Right lobe of liver (tissue), 6 donors: Measurements from ENCODE around the gene SPOCK2. TPM values are rescaled to one million over a fixed set of nuclear protein-coding genes. Genes with fewer than 3 reads are reported as not detected.

ENCODE experiments used
- ATAC-seq, 4 donors: fragments of 200-7000 bp; cut with Tn5 transposase; one replicate each; pipeline ENCODE4 v1.9.1; 2020; ENCODE audit warnings: mild to moderate bottlenecking in 4 of 4, moderate library complexity in 4 of 4
- DNase-seq, 3 donors: peaks; one replicate each; pipeline ENCODE4 v3.0.0-alpha.2; 2020
- H3K27ac ChIP-seq, 3 donors: fragments of 200-600 bp; one replicate each; pipeline ENCODE4 v1.8.0; 2022
- H3K27me3 ChIP-seq, 2 donors: fragments of 200-600 bp; one replicate each; pipeline ENCODE4 v1.8.0; 2022
- H3K36me3 ChIP-seq, 4 donors: fragments of 200-600 bp; sonication (generic) in 1 of 4; one replicate each; pipeline versions ENCODE4 v1.5.1 to v1.8.0; 2017 to 2022; ENCODE audit warnings: control low read depth in 1 of 4
- H3K4me1 ChIP-seq, 4 donors: fragments of 200-600 bp; sonication (generic) in 1 of 4; one replicate each; pipeline versions ENCODE4 v1.5.1 to v1.8.0; 2017 to 2022; ENCODE audit warnings: control low read depth in 1 of 4
- H3K4me3 ChIP-seq, 3 donors: fragments of 200-600 bp; one replicate each; pipeline ENCODE4 v1.8.0; 2022
- H3K9me3 ChIP-seq, 4 donors: fragments of 200-600 bp; sonication (generic) in 1 of 4; one replicate each; pipeline versions ENCODE4 v1.5.1 to v1.8.0; 2017 to 2022; ENCODE audit warnings: control low read depth in 1 of 4
- POLR2A ChIP-seq: fragments of 450-650 bp; IDR thresholded peaks from one replicate; pipeline ENCODE4 v1.6.1; 2017; ENCODE audit warnings: antibody characterized with exemption, mild to moderate bottlenecking
- WGBS: methylation state at CpG from one replicate; pipeline ENCODE4 v1.1.6; 2018; ENCODE audit warnings: low coverage, low lambda C conversion rate; ENCODE audit not compliant: insufficient coverage; ENCODE audit errors: missing lambda C conversion rate; 5-methylcytosine and 5-hydroxymethylcytosine counted together
- intact Hi-C, 2 donors: fragments of 100-400 bp; cut with DNase I; formaldehyde crosslinking; loops; one replicate each; pipeline versions ENCODE4 v1.11.2 to v1.14.1; 2022
- total RNA-seq, 6 experiments: library from RNA; depleted of rRNA in 2 of 6; stranded (reverse); fragments of >200 nt in 2 of 6; fragmentation: NEBNext Ultra II Directional in 3 of 6; extraction: Animal tissue kit (Norgen Biotek cat#: 25700) in 3 of 6; gene quantifications; one replicate each; pipeline versions ENCODE4 v1.1.0 to v1.2.4, GENCODE V29; 2016 to 2023
- TF ChIP-seq, protein P1 (sequence below), 4 donors: fragments of 200-600 bp in 3 of 4; fragments of 450-650 bp in 1 of 4; IDR thresholded peaks; one replicate each; pipeline versions ENCODE4 v1.5.1 to v1.8.0; 2016 to 2022; ENCODE audit warnings: antibody characterized with exemption in 4 of 4, mild to moderate bottlenecking in 2 of 4
- donor health status: DM: no; HTN: yes; CAD: no.
- donor health status: DM: no; HTN: no; CAD: no.
- donor health status: DM: no; HTN: no; CAD: no.
- donor health status: DM: no; HTN: yes; CAD: no.
- donor health status: DM: no; HTN: yes; CAD: no.

Gene SPOCK2
- total RNA-seq, 6 experiments from 2014 or later, result 0.72 to 3.0 (median 1.2) TPM

DNA sequence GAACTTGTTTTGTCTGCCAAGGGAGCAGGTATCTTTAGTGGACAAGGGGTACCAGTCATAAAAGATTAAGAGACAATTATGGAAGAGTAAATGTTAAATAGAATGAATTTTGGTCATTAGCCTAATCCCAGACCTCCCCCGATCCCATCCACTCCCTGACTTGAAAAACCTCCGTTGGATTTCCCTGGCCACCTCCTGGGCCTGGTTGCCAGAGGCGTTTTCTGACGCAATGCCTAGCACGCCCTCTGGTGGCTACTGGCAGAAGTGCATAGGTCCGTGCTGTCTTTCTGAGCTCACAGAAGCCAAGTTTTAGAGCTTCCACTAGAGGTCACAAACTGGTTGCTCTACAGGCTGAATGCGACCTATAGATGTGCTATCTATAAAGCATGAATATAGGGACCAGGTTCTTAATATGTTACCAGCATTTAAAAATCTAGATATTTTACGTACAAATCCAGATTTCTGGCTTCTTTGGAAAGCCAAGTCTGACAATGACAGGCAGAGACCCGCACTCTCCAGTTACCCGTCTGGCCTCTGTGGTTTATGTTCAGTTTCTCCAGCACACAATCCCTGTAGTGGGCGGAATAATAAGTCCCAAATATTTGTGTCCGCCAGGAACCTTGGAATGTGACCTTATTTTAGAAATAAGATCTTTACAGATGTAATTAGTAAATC is 39.8 kb downstream of the SPOCK2 start:
- H3K4me1 ChIP-seq, result peaks cover 0 to 3% (median 0%) of the 10 kb centered on the region in 4 donors
- peak; percentile 83 to 92 (median 88) for DNase-seq
- WGBS, result 26% methylated on average over 12 of the region's 12 CpGs
- ATAC-seq, result peak; percentile 98 to 99 (median 98)
- H3K27ac ChIP-seq, result no peak overlapping the region
- no peak for TF ChIP-seq POLR2A
- TF ChIP-seq, protein P1, sequence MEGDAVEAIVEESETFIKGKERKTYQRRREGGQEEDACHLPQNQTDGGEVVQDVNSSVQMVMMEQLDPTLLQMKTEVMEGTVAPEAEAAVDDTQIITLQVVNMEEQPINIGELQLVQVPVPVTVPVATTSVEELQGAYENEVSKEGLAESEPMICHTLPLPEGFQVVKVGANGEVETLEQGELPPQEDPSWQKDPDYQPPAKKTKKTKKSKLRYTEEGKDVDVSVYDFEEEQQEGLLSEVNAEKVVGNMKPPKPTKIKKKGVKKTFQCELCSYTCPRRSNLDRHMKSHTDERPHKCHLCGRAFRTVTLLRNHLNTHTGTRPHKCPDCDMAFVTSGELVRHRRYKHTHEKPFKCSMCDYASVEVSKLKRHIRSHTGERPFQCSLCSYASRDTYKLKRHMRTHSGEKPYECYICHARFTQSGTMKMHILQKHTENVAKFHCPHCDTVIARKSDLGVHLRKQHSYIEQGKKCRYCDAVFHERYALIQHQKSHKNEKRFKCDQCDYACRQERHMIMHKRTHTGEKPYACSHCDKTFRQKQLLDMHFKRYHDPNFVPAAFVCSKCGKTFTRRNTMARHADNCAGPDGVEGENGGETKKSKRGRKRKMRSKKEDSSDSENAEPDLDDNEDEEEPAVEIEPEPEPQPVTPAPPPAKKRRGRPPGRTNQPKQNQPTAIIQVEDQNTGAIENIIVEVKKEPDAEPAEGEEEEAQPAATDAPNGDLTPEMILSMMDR (IDR thresholded peaks at IDR 0.05), result peak; percentile 98 to 100 (median 100)
- H3K4me3 ChIP-seq, result no peak overlapping the region
- no peaks in the 10 kb centered on the region for H3K9me3 ChIP-seq
- intact Hi-C loops, result loop anchor here in 1 of 2 donors (10.0 kb wide), 1 partner anchor 154 kb away; no protein-coding TSS in a partner anchor
- no peaks in the 10 kb centered on the region for H3K27me3 ChIP-seq
- H3K36me3 ChIP-seq, result no peaks in the 10 kb centered on the region

DNA sequence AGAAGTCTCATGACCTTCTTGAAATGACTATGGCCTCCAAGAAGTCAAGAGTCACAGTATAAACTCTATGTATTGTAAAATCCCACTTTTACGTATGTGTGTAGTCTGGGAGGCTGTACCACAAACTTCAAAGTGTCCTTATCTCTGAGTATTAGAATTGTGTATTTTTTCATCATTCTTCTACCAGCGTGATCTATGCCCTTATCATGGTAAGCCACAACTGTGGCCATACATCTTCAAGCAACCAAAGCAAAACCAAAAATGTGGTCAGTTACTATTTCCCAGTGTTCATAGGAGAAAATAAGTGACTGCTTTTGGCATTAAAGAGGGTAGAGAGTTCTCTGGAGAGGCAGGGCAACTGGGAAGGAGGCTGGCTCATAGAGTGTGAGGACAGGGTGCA is 42.8 kb downstream of the SPOCK2 start:
- DNase-seq (no peak), ATAC-seq (no peak)
- WGBS, result 78% methylated on average over 2 of the region's 2 CpGs
- Histone ChIP-seq H3K36me3 (no peaks in the 10 kb centered on the region), H3K9me3 (no peaks in the 10 kb centered on the region), H3K4me3 (no peak overlapping the region), H3K27me3 (no peaks in the 10 kb centered on the region), H3K27ac (no peak overlapping the region), H3K4me1 (peaks cover 0 to 3% (median 0%) of the 10 kb centered on the region in 4 donors)
- TF ChIP-seq POLR2A, result no peak
- TF ChIP-seq, protein P1 (IDR thresholded peaks at IDR 0.05), result no peak
- intact Hi-C loops, result loop anchor here in 1 of 2 donors (10.0 kb wide), 1 partner anchor 151 kb away; no protein-coding TSS in a partner anchor

DNA sequence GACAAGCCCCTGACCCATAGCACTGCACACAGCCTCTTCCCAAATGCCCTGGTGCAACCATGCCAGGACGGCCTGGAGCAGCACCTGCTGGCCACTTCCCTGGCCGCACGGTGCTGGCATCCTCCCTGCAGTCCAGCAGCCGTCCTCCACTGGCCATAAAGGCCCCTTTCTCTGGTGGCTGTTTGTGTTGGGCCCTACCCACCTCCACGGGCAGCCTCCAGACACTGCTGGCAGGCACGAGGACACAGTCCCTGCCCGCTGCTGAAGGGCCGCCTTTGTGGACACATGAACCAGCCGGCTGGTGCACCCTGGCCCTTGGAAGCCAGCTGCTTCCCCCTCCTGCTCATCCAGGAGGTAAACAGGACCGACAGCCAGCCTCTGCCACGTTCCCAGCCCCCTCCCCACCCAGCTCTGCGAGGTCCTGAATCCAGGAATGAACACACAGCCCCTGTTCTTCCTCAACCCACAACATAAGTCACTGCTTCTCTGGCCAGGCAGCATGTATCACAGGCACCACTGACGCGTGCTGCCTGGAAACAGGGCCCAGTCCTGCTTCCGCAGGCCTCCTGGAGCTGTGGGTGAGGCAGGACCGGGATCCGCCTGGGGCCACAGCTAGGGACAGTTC is 43.8 kb downstream of the SPOCK2 start:
- H3K27ac ChIP-seq, result no peak overlapping the region
- no peaks in the 10 kb centered on the region for H3K27me3 ChIP-seq
- H3K4me3 ChIP-seq, result no peak overlapping the region
- H3K9me3 ChIP-seq, result no peaks in the 10 kb centered on the region
- H3K36me3 ChIP-seq, result no peaks in the 10 kb centered on the region
- peaks cover 0 to 3% (median 0%) of the 10 kb centered on the region in 4 donors for H3K4me1 ChIP-seq
- intact Hi-C loops, result loop anchor here in 1 of 2 donors (10.0 kb wide), 1 partner anchor 150 kb away; no protein-coding TSS in a partner anchor
- 39% methylated on average over 7 of the region's 17 CpGs for WGBS
- no peak for DNase-seq
- TF ChIP-seq, protein P1 (IDR thresholded peaks at IDR 0.05), result peak in 3 of 4 donors; percentile 14 to 22 (median 19)
- TF ChIP-seq POLR2A, result no peak
- peak in 3 of 4 donors; percentile 33 to 48 (median 38) for ATAC-seq

DNA sequence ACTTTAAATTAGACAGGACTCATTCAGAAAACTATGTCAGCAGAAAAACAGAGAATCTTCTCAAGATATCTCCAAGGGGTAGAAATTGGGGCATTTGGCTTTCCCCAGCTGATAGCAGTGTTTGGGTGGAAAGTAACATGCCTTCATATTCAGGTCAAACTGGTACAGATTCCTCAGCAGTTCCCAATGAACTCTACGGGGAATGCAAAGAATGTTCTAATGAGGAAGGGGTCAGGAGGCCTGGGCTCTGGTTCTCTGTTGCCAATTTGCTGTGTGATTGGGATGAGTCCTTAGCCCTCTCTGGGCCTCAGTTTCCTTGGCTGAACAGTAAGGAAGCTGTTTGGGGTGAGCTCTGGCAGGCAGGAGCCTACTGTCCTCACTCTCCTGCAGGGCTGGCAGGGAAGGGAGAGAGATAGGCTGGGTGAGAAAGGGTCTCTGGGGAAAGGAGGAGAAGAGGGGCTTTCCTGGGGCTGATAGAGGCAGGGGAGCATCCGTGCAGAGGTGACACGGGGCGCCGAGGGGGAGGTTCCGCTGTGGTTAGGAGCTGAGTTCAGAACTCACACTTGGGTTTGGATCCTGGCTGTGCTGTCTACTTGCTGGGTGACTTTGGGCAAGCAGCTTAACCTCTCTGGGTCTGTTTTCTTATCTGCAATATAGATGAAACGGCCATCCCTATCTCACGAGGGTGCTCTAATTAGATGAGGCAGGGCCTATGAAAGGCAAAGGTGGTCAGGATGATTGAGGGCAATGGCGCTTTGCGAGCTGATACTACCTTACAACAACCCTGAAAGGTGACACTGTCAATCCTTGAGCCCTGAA is 45.1 kb downstream of the SPOCK2 start:
- no peaks in the 10 kb centered on the region for H3K36me3 ChIP-seq
- no peak for TF ChIP-seq POLR2A
- TF ChIP-seq, protein P1 (IDR thresholded peaks at IDR 0.05), result no peak
- WGBS, result 75% methylated on average over 5 of the region's 10 CpGs
- intact Hi-C loops, result loop anchor here in 1 of 2 donors (10.0 kb wide), 1 partner anchor 148 kb away; no protein-coding TSS in a partner anchor
- H3K9me3 ChIP-seq, result no peaks in the 10 kb centered on the region
- H3K27me3 ChIP-seq, result no peaks in the 10 kb centered on the region
- H3K27ac ChIP-seq, result no peak overlapping the region
- DNase-seq, result no peak
- peaks cover 0 to under 1% (median 0%) of the 10 kb centered on the region in 4 donors for H3K4me1 ChIP-seq
- no peak for ATAC-seq
- no peak overlapping the region for H3K4me3 ChIP-seq
